ENCODE measurements around the gene MAN1A1.

DNA sequence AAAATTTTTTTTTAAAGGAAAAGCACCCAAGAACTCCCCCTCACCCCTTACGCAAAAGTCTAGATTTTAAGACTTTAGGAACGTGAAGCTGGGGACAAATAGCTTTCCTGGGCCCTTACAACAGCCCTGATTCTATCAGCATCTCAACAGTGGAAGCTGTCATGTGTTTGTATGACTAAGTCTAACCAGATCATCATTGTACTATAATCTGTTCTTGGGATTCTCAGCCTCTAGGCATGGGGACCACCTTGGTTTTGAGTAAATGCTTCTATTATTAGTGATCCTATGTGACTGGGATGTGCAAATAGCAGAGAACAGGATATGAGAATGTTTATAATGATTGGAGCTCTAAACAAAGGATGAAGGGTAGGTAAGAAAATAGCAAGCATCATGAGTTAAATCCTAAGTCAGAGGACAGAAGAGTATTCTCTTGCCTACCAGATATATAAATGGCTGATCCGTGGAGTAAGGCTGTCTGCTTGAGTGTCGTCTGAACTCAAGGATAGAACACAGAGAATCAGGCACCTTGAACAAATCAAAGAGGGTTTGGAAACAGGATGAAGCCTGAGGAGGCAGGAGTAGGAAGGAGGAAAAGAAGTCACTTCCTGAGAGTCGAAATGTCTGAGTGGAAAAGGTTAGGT lies 165.4 kb downstream of the MAN1A1 start:
- no peak for TF ChIP-seq CTCF (IDR thresholded peaks at IDR 0.05; ENCODE audit: low read length)
- no peak for TF ChIP-seq EZH2phosphoT487 (IDR thresholded peaks at IDR 0.05; ENCODE audit: low read length)

All from MM.1S (cell line).